A549 (cell line): ENCODE data around the gene CMBL. TPM values are rescaled to one million over a fixed set of nuclear protein-coding genes. Genes with fewer than 3 reads are reported as not detected.
A peak's percentile ranks its signal among the peaks of the same experiment; 100 is the strongest.
"Not testable (repeated sequence)": the region's sequence is repeated elsewhere in the genome, so short reads cannot be mapped to it uniquely, and the experiment has no call there.

Experiments
- ATAC-seq, 2 experiments: fragments of 200-7000 bp in 1 of 2; fragments of >200 bp in 1 of 2; cut with Nextera tagmentation in 1 of 2; cut with Tn5 transposase in 1 of 2; 3 replicates each; pipeline versions ENCODE4 v1.8.0 to v1.9.1; 2018 to 2020; ENCODE audit warnings: mild to moderate bottlenecking in 1 of 2, moderate library complexity in 1 of 2
- CTCF ChIA-PET: fragments of 300-600 bp; sonication (Branson Sonifier 250); formaldehyde crosslinking; extraction: SDS; loops from one replicate; lab custom pipeline; 2021; ENCODE audit warnings: antibody characterized with exemption, inconsistent platforms; lab: Yijun Ruan, JAX
- POLR2A ChIA-PET: fragments of 350-600 bp; formaldehyde crosslinking; extraction: SDS; loops from one replicate; lab custom pipeline; 2021; ENCODE audit warnings: antibody characterized with exemption, inconsistent platforms; lab: Yijun Ruan, JAX
- DNase-seq, 2 experiments: peaks; one replicate each; pipeline versions ENCODE4 v3.0.0 to v3.0.0-alpha.2; 2011 to 2016; ENCODE audit warnings: low read depth in 1 of 2, low spot score in 1 of 2
- FAIRE-seq: peaks from 2 replicates; lab custom pipeline; 2011; peaks lifted over from hg19 to GRCh38; lab: Jason Lieb, UNC
- H3K27ac ChIP-seq, 2 experiments: fragments of >200 bp; sonication (Bioruptor Twin); formaldehyde crosslinking; 3 replicates each; pipeline ENCODE4 v1.5.1; 2016 to 2017
- H3K4me1 ChIP-seq: fragments of >200 bp; sonication (Bioruptor Twin); formaldehyde crosslinking; 3 replicates; pipeline ENCODE4 v1.6.1; 2016
- H3K4me2 ChIP-seq: fragments of >200 bp; sonication (Bioruptor Twin); formaldehyde crosslinking; 3 replicates; pipeline ENCODE4 v1.6.1; 2016
- H3K4me3 ChIP-seq: fragments of >200 bp; sonication (Bioruptor Twin); formaldehyde crosslinking; 3 replicates; pipeline ENCODE4 v1.5.1; 2016
- H3K9me3 ChIP-seq: fragments of >200 bp; sonication (Bioruptor Twin); formaldehyde crosslinking; 3 replicates; pipeline ENCODE4 v1.6.1; 2016
- BHLHE40 ChIP-seq: IDR thresholded peaks from 2 replicates; pipeline ENCODE4 v1.6.1; 2012; ENCODE audit warnings: low read depth, low read length, inconsistent platforms
- CHD4 ChIP-seq: fragments of 200-600 bp; sonication (generic); IDR thresholded peaks from 2 replicates; pipeline ENCODE4 v1.6.1; 2016; ENCODE audit warnings: antibody characterized with exemption, mild to moderate bottlenecking, borderline replicate concordance
- EHF ChIP-seq: fragments of 250-450 bp; sonication (Bioruptor Pico); IDR thresholded peaks from 2 replicates; pipeline ENCODE4 v1.5.0; 2020; ENCODE audit warnings: mild to moderate bottlenecking
- FOSL2 ChIP-seq, 2 experiments: fragments of 450-650 bp in 1 of 2; fragments of >200 bp in 1 of 2; sonication (Bioruptor Twin) in 1 of 2; formaldehyde crosslinking; IDR thresholded peaks; 2 replicates each; pipeline versions ENCODE4 v1.5.0 to v1.6.1; 2016 to 2020; ENCODE audit warnings: mild to moderate bottlenecking in 1 of 2, moderate library complexity in 1 of 2
- HOXB13 ChIP-seq: fragments of 250-450 bp; sonication (Bioruptor Pico); IDR thresholded peaks from 2 replicates; pipeline ENCODE4 v1.5.0; 2020; ENCODE audit warnings: low read depth, mild to moderate bottlenecking, moderate library complexity
- HOXB5 ChIP-seq: fragments of 250-450 bp; sonication (Bioruptor Pico); IDR thresholded peaks from 2 replicates; pipeline ENCODE4 v1.5.0; 2020; ENCODE audit warnings: mild to moderate bottlenecking, moderate library complexity
- JUNB ChIP-seq: fragments of >200 bp; sonication (Bioruptor Twin); formaldehyde crosslinking; IDR thresholded peaks from 2 replicates; pipeline ENCODE4 v1.6.1; 2016
- KDM5A ChIP-seq: fragments of 200-600 bp; sonication (generic); IDR thresholded peaks from 2 replicates; pipeline ENCODE4 v1.6.1; 2016; ENCODE audit warnings: antibody characterized with exemption, mild to moderate bottlenecking
- MAFK ChIP-seq: fragments of 450-650 bp; IDR thresholded peaks from 2 replicates; pipeline ENCODE4 v1.6.1; 2014; ENCODE audit not compliant: partially characterized antibody
- MAX ChIP-seq: IDR thresholded peaks from 2 replicates; pipeline ENCODE4 v1.6.1; 2012
- MAZ ChIP-seq: fragments of 150-350 bp; IDR thresholded peaks from 2 replicates; pipeline ENCODE4 v1.6.1; 2014; ENCODE audit warnings: antibody characterized with exemption, low read depth, low read length, borderline replicate concordance
- NR3C1 ChIP-seq: fragments of >200 bp; sonication (Bioruptor Twin); formaldehyde crosslinking; IDR thresholded peaks from 3 replicates; pipeline ENCODE4 v1.6.1; 2017
- POLR2A ChIP-seq: IDR thresholded peaks from 2 replicates; pipeline ENCODE4 v1.6.1; 2012; ENCODE audit warnings: mild to moderate bottlenecking, low read length
- POLR2AphosphoS2 ChIP-seq: conservative IDR thresholded peaks from 2 replicates; pipeline ENCODE4 v1.6.1; 2012; ENCODE audit warnings: low read length, improper control_type of control experiment, inconsistent platforms
- RCOR1 ChIP-seq: fragments of 150-350 bp; IDR thresholded peaks from 2 replicates; pipeline ENCODE4 v1.6.1; 2014; ENCODE audit warnings: antibody characterized with exemption, low read length, low read depth
- RFX5 ChIP-seq: fragments of 450-650 bp; IDR thresholded peaks from 2 replicates; pipeline ENCODE4 v1.7.1; 2014; ENCODE audit warnings: antibody characterized with exemption, mild to moderate bottlenecking, moderate library complexity
- RNF2 ChIP-seq: fragments of 200-600 bp; sonication (generic); IDR thresholded peaks from 2 replicates; pipeline ENCODE4 v1.6.1; 2016; ENCODE audit warnings: low read depth, mild to moderate bottlenecking, antibody characterized with exemption, moderate library complexity, borderline replicate concordance
- TFCP2L1 ChIP-seq: fragments of 250-450 bp; sonication (Bioruptor Pico); IDR thresholded peaks from 2 replicates; pipeline ENCODE4 v1.5.0; 2021; ENCODE audit warnings: mild to moderate bottlenecking
- USF2 ChIP-seq: fragments of 450-650 bp; IDR thresholded peaks from 2 replicates; pipeline ENCODE4 v1.6.1; 2014; ENCODE audit warnings: antibody characterized with exemption
- ZC3H11A ChIP-seq: fragments of 450-650 bp; IDR thresholded peaks from 2 replicates; pipeline ENCODE4 v1.6.1; 2014; ENCODE audit warnings: antibody characterized with exemption, mild to moderate bottlenecking
- WGBS: methylation state at CpG from one replicate; pipeline ENCODE4 v1.1.6; 2017; ENCODE audit errors: missing lambda C conversion rate; 5-methylcytosine and 5-hydroxymethylcytosine counted together
- polyA plus RNA-seq, 4 experiments: library from polyadenylated mRNA; depleted of rRNA in 3 of 4; stranded (reverse); fragments of >200 nt; fragmentation: RNase III in 1 of 4; extraction: RNeasy Plus Mini Kit Qiagen cat#74134 plus additional on column Dnase treatment in 1 of 4; gene quantifications; 2 replicates in 3 of 4; 3 replicates in 1 of 4; pipeline ENCODE4 v1.2.3, GENCODE V29; 2011 to 2017
- TF ChIP-seq, protein P1 (sequence below): fragments of 150-350 bp; IDR thresholded peaks from 2 replicates; pipeline ENCODE4 v1.6.1; 2014; ENCODE audit warnings: low read depth, mild to moderate bottlenecking, low read length
- TF ChIP-seq, protein P2 (sequence below): IDR thresholded peaks from 2 replicates; pipeline ENCODE4 v1.6.1; 2012

CMBL gene
- polyA plus RNA-seq, 2 of the 4 experiments (the other 2 are of a cell fraction): 23.5 to 32.6 TPM

GRCh38 chr5:10286862-10287227 is 20.9 kb downstream of the CMBL start:
- no peaks in the 10 kb centered on the region for H3K9me3 ChIP-seq
- DNase-seq: no peak
- TF ChIP-seq USF2 (no peak), MAFK (no peak), ZC3H11A (no peak), POLR2AphosphoS2 (no peak), HOXB13 (CRISPR knock-in tag) (no peak), POLR2A (no peak), KDM5A (no peak), HOXB5 (CRISPR knock-in tag) (no peak), JUNB (no peak), CHD4 (no peak), TFCP2L1 (CRISPR knock-in tag) (no peak), BHLHE40 (no peak), RCOR1 (no peak), RNF2 (no peak), RFX5 (no peak), EHF (no peak), NR3C1 (no peak)
- TF ChIP-seq, protein P1, sequence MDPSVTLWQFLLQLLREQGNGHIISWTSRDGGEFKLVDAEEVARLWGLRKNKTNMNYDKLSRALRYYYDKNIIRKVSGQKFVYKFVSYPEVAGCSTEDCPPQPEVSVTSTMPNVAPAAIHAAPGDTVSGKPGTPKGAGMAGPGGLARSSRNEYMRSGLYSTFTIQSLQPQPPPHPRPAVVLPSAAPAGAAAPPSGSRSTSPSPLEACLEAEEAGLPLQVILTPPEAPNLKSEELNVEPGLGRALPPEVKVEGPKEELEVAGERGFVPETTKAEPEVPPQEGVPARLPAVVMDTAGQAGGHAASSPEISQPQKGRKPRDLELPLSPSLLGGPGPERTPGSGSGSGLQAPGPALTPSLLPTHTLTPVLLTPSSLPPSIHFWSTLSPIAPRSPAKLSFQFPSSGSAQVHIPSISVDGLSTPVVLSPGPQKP: no peak
- TF ChIP-seq, protein P2, sequence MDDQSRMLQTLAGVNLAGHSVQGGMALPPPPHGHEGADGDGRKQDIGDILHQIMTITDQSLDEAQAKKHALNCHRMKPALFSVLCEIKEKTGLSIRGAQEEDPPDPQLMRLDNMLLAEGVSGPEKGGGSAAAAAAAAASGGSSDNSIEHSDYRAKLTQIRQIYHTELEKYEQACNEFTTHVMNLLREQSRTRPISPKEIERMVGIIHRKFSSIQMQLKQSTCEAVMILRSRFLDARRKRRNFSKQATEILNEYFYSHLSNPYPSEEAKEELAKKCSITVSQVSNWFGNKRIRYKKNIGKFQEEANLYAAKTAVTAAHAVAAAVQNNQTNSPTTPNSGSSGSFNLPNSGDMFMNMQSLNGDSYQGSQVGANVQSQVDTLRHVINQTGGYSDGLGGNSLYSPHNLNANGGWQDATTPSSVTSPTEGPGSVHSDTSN: no peak
- TF ChIP-seq, all 56 proteins: peak for 0
- ChIA-PET CTCF (interaction anchor here (1.6 to 3.4 kb wide), 2 partner anchors 42 to 137 kb away, joined by 3 to 15 read pairs; no protein-coding TSS in a partner anchor), POLR2A (no interaction called here)
- no peak overlapping the region for H3K4me2 ChIP-seq
- ATAC-seq (no peak), FAIRE-seq (no peak)
- 82% methylated on average over 7 of the region's 7 CpGs for WGBS
- H3K4me1 ChIP-seq: peaks cover 5% of the 10 kb centered on the region; the same call in 1 of the 3 replicates
- H3K4me3 ChIP-seq: no peak overlapping the region
- no peak overlapping the region for H3K27ac ChIP-seq

GRCh38 chr5:10286162-10286861 is 21.4 kb downstream of the CMBL start:
- Histone ChIP-seq H3K4me3 (no peak overlapping the region), H3K4me2 (no peak overlapping the region), H3K9me3 (no peaks in the 10 kb centered on the region), H3K4me1 (peaks cover 5% of the 10 kb centered on the region; the same call in 1 of the 3 replicates), H3K27ac (no peak overlapping the region)
- POLR2A ChIA-PET: no interaction called here
- DNase-seq (no peak), FAIRE-seq (no peak), ATAC-seq (no peak)
- WGBS: 70% methylated on average over 6 of the region's 6 CpGs
- CTCF ChIA-PET: interaction anchor here (0.8 to 3.4 kb wide), 4 partner anchors 18 to 137 kb away, joined by 3 to 15 read pairs (median 3); no protein-coding TSS in a partner anchor
- TF ChIP-seq MAX (no peak), MAZ (no peak)

GRCh38 chr5:10285362-10285761 is 22.3 kb downstream of the CMBL start:
- H3K9me3 ChIP-seq; DNase-seq; FAIRE-seq; ATAC-seq; POLR2A ChIA-PET; H3K4me1 ChIP-seq; H3K27ac ChIP-seq; H3K4me3 ChIP-seq; H3K4me2 ChIP-seq; TF ChIP-seq FOSL2 (IDR thresholded peaks at IDR 0.05): not testable (repeated sequence)
- TF ChIP-seq FOSL2 (CRISPR knock-in tag; IDR thresholded peaks at IDR 0.05): 0 out of 2 replicates have a peak, but pooled peaks have one; percentile 15
- CTCF ChIA-PET: interaction anchor here (0.8 to 3.4 kb wide), 3 partner anchors 19 to 138 kb away, joined by 3 to 15 read pairs (median 3); no protein-coding TSS in a partner anchor
- WGBS: 86% methylated on average over 8 of the region's 8 CpGs
